Activated naive CD8-positive, alpha-beta T cell treated with anti-CD3 and anti-CD28 coated beads, Interleukin-2, amount 50 U/mL, for 16 hours (primary cell): ENCODE data around the gene DCTN5.
"Not testable (repeated sequence)": the region's sequence is repeated elsewhere in the genome, so short reads cannot be mapped to it uniquely, and the experiment has no call there.

ENCODE experiments used
- DNase-seq: peaks from one replicate; pipeline ENCODE4 v3.0.0-alpha.2; 2020; ENCODE audit warnings: low read depth, low spot score

Gene DCTN5

DNA sequence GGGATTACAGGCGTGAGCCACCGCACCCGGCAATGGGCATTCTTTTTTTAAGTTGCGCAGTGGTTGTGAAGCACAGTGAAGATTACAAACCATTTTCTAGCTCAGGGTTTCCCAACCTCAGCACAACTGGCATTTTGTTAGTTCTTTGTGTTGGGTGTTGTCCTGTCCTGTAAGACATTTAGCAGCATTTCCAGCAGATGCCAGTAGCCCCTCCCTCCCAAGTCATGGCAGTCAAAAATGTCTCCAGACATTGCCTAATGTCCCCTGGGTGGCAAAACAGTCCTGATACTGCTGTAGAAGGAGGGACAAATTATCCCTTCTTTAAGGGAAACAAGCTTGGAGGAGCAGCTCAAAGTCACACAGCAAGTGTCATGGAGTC, 53.0 kb downstream of the DCTN5 start:
- no peak for DNase-seq

DNA sequence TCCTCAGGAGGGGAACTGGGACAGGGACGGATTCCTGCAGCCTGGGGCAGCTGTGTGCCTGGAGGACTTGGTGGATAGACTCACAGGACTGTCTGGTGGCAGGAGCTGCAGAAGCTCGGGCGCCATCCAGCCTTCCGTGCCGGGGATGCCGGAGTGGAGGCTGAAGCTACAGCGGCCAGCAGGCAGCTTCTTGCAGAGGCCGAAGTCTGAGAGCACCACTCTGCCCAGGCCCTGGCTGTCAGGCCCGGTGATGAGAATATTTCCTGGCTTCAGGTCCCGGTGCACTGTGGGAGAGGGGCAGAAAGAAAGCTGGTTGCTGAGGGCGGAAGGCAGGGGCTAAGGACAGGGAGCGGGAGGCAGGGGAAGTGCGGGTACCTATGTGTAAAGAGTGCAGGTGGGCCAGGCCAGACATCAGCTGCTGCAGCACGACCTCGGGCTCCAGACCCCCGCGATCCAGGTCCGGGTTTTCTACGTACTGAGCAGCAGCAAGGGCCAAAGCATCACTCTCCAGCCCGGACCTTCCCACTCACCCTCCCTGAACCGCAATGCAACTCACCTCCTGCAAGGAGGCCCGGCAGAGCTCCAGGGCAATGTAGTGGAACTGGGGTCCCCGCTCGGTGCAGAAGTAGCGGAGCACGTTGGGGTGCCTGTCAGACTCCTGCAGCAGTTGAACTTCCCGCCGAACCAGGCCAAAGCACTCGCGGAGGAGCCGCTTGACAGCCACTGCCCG, 53.5 kb downstream of the DCTN5 start:
- no peak for DNase-seq

DNA sequence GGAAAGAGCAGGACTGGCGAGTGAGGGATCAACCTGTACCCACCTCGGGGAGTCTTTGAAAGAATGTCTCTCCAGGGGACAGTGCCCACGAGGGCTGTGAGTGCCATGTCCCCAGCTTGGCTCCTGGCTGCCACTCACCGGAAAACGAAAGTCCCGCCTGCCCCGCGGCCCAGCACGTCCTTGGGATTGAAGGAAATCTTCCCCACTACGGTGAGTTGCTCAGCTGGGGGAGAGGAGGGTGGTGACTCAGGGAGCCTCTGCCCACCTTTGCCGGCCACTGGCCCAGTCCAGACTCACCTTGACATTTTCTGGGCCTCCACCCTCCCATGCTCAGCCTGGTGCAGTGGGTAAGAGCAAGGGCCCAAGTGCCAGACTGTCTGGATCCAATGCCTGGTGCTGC, 54.5 kb downstream of the DCTN5 start:
- DNase-seq: no peak

DNA sequence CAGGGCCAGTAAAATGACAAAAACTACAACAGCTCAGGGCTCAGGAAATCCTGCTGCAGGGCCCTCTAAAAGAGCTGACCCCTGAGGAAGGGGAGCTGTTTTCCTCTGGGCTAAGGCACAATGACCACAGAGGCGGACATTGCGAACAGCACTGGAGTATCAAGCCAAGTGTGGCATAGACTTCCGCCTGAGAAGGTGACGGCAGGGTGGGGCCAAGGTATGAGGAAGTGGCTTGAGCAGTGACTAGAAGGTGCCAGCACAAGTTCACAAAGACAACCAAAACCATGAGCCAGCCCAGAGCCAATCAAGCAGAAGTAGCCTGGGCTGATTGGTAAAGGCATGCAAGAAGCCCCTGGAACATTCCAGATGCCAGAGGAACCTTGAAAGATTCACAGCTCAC, 57.8 kb downstream of the DCTN5 start:
- no peak for DNase-seq

DNA sequence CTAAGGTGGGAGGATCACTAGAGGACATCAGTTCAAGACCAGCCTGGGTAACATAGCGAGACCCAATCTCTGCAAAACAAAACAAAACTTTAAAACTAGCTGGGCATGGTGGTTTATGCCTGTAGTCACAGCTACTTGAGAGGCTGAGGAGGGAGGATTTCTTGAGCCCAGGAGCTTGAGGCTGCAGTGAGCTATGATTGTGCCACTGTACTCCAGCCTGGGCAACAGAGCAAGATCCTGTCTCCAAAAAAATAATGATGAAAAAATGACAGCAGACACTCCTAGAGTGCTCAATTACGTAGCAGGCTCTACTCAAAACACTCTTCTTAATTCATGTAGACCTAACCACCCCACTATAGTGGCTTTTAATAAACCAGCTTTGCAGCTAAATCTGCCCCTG, 58.8 kb downstream of the DCTN5 start:
- DNase-seq: no peak

DNA sequence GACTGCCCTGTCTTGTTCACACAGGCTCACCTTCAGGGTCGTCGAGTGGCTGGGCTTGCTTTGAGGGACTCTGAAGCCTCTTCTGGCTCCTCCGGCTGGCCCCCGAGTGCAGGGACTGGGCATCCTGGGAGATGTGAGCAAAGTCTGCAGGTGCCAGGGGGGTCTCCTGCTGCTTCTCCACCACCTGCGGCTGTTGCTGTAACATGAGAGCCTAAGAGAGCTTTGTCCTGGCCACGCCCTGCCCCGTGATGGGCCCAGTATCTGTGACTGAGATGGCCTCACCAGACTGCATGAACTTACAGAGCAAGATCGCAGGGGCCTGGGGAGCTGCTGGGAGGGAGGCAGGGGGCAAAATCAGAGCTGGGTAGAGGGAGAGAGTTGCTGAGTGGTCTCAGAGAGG, 59.2 kb downstream of the DCTN5 start:
- DNase-seq: no peak

DNA sequence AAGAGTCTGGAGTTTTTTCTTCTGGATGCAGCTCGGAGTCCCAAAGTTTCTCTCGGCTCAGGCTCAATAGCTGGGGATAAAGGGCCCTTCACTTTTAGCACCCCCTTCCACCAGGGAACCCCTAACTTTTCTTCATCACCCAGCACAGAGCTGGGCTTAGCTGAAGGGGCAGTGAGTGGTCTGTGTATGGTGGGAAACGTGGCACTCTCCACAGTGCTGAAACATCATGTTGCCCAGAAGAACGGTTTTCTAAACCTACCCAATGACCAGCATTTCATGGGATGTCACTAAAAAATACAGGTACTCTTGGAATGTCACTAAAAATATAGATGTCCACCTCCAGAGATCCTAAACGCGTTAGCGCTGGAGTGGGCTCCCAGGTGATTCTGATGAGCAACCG, 59.8 kb downstream of the DCTN5 start:
- DNase-seq: no peak

DNA sequence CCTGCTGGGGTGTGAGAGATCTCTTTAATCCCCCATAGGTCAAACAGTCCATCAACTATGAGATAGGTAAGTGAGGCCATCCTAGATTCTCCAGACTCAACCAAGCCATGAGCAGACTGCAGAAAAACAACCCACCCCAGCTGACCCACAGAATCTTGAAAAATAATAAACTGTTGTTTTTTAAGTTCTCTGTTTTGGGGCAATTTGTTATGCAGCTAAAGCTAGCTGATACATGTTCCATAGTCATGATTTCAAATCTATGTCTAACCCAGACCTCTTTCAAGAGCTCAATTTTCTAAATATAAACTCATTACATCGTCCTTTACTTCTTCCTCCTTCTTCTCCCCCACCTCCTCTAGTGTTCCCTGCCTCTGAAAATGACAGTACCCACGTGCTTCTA, 61.7 kb downstream of the DCTN5 start:
- no peak for DNase-seq

DNA sequence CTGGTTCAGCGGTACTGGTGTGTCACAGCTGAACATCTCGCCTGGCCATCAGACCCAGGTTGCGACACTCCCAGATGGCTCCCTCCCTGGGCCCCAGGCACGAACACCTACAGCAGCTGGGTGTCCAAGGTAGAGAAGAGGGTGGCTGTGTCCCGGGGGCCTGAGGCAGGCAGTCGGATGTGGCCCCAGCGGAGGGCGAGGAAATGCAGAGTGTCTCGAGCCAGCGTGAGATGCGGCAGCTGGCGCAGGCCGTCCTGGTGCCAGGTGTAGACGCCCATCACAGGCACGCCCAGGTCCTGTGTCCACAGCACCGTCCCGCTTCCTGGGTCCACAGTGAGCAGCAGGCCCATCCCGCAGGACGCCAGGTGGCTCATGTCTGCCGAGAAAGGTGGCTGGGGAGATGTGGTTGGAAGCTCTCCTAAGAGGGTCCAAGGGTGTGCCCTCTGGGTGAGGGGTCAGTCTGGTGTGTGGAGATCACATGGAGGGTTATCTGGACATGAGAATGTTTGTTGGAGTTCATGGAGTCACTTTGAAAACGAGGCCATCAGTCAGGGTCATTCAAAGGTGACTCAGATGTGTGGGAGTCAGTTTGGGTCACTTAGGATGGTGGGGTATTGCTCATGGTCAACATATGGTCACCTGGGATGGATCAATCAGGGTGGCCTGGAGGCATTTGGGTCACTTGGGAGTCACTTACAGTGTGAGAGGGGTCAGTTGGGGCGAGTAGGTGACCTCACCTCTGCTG, 63.7 kb downstream of the DCTN5 start:
- no peak for DNase-seq

DNA sequence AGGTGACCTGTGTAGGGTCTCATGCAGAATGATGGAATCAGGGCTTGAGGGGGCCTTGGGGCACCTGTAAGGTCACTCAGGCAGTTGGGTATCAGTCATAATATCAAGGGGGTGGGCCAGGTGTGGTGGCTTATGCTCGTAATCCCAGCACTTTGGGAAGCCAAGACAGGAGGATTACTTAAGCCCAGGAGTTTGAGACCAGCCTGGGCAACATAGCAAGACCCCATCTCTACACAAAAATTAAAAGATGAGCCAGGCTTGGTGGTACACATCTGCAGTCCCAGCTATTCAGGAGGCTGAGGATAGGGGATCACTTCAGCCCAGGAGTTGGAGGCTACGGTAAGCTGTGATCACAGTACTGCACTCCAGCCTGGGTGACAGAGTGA, 64.2 kb downstream of the DCTN5 start:
- no peak for DNase-seq

DNA sequence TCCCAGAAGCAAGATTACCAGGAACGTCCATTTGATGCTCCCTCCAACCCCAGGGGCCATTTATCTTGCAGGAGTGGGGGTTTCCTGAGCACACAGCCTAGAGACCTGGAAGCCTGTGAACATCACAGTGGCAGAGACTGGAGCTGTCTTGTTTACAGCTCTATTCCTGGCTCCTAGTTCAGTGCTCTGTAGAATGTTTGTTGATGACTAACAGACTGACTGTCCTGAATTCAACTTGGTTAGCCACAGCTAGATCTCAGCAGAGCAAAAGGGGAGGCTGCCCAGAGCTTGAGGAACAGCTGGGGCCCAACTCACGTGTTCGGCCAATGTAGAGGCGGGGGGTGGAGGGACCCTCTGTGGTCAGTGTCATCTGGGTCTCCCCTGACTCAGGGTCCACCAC, 65.2 kb downstream of the DCTN5 start:
- DNase-seq: no peak

DNA sequence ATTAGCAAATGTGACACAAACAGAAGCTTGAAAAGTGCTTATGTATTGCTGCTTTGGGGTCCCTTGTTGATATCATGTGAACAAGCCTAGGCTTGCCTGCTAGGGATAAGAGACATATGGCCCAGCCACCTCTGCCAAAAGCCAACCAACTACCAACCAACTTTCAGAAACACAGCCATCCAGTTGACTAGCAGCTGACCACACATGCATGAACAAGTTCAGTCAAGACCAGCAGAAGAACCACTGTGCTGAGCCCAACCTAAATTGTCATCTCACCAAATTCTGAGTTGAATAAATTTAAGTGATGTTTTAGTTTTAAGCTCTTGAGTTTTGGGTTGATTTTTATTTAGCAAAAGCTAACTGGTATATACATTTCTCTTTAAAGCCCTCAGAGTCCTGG, 68.3 kb downstream of the DCTN5 start:
- no peak for DNase-seq

DNA sequence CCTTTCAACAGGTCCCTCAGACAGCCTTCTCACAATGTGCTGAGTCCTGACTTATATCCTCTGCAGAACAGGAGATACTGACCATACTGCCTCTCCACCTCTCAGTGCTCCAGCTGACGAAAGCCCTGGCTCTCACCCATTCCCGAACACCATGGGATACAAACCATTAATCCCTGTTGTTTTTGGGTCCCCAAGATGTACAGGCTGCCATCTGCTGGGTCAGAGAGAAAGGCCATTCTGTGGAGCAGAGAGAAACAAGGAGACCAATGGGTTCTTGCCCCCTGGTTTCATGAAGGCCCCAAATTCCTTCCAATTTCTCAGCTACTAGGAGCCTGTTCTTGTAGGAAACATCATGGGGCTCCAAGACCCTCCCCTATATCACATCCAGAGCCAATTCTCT, 68.7 kb downstream of the DCTN5 start:
- no peak for DNase-seq

DNA sequence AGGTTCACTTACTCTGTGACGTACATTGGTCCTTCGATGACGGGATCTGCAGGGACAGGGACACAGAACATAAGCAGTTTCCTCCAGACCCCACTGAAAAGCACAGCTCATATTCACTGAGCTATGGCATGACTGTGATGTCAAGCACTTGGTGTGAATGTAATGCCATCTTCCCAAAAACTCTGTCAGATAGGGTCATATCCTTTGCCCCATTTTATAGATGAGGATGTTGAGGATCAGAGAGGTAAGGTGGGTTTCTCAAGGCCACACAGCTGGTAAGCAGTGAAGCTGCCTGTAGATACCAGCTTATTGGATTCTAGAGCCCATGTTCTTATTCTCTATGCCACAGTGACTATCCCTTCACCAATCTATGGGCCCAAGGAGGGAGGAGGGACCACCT, 69.2 kb downstream of the DCTN5 start:
- DNase-seq: no peak

DNA sequence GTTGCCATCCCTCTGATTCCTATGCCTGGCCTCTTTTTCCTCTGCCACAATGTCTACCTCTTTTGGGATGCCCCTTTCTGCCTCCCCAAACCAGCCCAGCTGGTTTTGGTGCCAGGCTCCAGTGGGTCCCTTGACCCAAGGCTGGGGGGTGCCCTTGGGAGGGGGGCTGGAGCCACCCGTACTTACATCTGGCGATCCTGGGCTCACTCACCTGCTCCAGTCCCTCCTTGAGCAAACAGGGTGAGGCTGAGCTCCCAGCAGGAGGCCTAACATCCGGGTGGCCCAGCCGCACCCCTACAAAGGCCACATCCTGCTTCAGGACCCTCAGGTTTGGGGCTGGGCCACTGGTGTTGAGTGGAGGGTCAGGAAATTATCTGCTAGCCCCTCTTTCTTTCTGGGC, 70.5 kb downstream of the DCTN5 start:
- DNase-seq: no peak

DNA sequence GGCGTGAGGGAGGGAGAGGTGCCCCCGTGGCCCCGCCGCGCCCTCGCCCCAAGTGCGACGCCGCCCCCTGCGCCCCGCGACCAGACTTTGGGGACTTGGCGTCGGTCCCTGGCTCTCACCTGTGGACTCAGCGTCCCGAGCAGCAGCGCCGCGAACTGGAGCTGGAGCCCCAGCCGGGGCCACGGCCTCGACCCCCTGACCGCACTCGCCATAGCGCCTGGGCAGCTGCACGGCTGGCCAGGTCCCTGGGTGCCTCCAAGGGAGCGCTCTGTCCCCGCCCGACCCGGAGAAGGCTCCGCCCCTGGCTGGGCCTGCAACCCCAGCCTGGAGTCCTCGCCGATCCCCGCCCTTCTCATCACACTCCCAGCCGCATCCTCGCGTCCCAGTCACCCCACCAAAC, 71.7 kb downstream of the DCTN5 start, which contains the start of gene ERN2:
Gene ERN2, minus strand, starts transcription at position 247 of the 400 bp plus-strand sequence. Its CDS starts 35 bp downstream, at position 212.
- no peak for DNase-seq

DNA sequence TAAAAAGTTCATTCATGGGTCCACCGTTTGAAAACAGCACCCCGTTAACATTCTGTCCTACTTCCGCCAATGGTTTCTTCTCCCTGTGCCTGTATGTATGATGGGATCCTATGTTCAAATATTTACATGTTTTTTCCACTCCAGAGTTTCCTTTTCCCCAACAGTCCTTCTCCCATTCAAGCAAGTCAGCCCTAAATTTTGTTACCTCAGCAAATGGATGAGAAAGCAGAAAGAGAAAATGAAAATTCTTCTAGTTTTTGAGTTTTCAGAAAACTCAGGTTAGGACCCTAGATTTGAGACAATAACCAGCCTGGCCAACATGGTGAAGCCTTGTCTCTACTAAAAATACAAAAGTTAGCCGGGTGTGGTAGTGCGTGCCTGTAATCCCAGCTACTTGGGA, 75.2 kb downstream of the DCTN5 start:
- DNase-seq: no peak

DNA sequence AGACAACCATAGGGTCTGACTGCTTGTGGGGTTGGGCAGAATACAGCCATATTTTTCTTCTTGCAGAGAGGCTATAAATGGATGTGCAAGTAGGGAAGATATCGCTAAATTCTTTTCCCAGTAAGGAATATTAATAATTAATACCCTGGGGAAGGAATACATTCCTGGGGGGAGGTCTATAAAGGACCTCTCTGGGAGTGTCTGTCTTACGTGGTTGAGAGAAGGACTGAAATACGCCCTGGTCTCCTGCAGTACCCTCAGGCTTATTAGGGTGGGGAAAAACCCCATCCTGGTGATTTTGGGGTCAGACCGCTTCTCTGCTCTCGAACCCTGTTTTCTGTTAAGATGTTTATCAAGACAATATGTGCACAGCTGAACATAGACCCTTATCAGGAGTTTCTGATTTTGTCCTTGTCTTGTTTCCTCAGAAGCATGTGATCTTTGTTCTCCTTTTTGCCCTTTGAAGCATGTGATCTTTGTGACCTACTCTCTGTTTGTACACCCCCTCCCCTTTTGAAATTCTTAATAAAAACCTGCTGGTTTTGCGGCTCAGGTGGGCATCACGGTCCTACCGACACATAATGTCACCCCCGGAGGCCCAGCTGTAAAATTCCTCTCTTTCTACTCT, 81.5 kb downstream of the DCTN5 start:
- DNase-seq: not testable (repeated sequence)

DNA sequence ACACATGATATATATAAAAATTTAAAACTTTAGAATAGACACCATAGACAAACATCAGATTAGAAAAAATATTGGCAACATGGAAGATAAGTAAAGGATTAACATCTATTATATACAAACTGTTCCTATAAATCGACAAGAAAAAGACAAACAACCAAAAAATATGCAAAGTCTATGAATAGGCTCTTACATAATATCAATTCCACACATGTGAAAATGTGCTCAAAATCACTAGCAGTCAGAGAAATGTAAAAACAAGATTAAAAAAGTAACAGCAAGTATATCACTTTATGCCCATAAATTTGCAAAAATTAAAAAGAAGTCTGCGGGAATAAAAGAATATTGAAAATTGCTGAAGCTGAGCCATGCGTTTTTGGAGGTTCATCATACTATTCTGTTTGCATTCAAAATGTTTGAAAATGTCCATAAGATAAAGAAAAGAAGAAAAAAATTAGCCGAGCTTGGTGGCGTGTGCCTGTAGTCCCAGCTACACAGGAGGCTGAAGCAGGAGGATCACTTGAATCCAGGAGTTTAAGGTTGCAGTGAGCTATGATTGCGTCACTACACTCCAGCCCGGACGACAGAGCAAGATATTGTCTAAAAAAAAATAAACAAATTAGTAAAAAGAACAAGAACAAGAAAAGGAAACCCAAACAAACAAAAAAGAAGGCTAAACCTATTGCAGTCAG, 83.0 kb downstream of the DCTN5 start:
- no peak for DNase-seq

DNA sequence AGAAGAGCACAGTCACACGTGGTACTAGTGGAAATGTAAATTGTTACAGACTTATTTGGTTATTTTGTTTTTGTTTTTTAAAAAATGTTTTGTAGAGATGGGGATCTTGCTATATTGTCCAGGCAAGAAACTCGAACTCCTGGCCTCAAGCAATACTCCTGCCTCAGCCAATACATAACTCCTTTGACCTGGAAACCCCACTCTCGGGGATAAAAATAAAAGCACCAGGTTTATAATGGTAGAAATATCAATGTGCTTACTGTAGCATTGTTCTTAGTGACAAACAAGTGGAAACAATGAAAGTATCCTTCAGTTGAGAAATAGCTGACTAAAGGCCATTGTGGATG, 83.5 kb downstream of the DCTN5 start:
- DNase-seq: no peak

DNA sequence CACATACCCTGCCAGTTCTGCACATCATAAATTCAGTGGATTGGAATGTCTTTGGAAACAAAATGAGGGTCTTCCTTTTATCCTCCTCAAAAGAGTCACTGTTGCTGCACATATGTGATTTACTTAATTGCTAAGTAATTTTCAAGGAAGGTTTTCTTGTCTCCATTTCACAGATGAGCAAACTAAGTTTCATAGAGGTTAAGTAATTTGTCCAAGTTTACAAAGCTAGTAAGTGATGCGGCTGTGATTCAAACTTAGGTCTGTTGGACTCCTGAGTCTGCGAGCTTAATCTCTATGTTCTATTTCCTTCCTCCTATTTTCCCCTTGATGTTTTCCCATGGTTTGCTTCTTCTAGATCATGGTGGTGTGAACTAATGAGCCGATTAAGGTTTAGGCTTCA, 85.4 kb downstream of the DCTN5 start:
- no peak for DNase-seq
